HG02798 (cell line): ENCODE measurements around the gene CSF1R.
"Not testable (repeated sequence)": the region's sequence is repeated elsewhere in the genome, so short reads cannot be mapped to it uniquely, and the experiment has no call there.

Source experiments
- ATAC-seq: cut with Tn5 transposase; IDR thresholded peaks from one replicate; pipeline ENCODE4 v1.9.1; 2021; ENCODE audit warnings: mild to moderate bottlenecking; ENCODE audit not compliant: unreplicated experiment, poor library complexity

The CSF1R gene

DNA sequence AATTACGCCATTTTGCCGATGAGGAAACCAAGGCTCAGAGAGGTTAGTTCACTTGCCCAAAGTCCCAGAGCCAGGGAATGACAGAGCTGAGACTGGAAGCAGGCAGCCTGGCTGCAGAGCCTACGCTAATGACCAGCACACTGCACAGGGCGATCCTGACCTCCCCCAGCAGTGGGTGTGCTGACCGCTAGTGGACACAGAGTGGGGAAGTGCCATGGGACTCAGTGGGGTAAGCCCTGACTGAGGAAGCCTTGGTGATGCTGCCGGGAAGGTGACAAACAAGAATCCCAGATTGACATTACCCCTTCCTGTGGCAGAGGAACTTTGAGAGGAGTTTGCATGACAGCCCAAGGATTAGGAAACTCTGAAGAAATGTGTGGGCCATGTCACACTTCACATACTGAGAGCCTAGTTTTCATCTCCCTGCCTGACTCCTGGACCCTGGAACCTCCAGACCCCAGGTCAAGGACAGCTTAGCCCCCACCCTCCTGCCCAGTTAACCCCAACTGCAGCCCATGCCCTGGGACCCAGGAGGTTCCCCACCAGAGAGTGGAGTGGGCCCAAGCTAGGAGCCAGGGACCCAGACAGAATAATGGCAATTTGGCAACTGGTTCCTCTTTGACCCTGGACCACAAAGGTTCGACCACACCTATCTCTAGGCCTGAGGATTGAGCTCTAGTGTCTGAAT lies 19.7 kb upstream of the CSF1R start:
- ATAC-seq: no peak

GRCh38 chr5:150104550-150104870 lies 18.2 kb upstream of the CSF1R start:
- no peak for ATAC-seq

DNA sequence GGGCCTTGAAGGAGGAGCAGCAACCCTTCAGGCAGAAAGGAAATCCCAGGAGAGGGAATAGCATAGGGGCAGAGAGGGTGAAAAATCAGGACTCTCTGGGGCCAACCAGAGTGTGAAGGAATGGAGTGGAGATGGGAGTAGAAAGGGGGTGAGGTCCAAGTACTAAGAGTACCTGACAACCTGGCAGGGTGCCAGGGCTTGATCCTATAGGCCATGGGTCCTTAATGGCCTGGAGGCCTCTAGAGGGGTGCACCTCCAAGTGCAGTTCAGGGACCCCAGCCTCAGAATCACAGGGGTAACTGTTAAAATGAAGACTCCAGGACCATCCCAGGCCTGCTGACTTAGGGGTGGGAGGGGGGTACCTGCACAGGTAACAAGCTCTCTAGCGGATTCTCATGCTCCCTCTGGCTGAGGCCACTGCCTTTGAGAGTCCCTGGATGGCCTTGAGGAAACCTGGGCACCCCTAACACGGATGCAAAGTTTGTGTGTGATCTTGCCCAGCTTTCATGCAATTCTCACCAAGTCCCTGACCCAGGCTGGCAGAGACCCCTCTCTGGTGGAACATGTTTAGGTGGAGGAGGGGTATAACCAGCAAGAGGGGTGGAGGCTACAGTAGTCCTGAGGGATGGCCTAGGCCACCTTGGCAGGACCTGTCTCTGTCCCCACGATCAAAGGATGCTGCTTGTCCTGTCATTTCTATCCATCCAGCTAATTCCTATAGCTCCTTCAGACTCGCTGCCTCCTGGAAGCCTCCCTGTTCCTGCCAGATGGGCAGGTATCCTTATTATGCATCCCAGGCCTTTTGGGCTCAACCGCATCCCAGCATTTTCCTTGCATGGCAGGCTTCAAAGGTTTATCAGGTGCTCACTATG lies 17.6 kb upstream of the CSF1R start:
- ATAC-seq: no peak

GRCh38 chr5:150101023-150101422 lies 14.7 kb upstream of the CSF1R start:
- no peak for ATAC-seq

- no peak for ATAC-seq
Measured at GRCh38 chr5:150097152-150097551, 10.8 kb upstream of the CSF1R start.

DNA sequence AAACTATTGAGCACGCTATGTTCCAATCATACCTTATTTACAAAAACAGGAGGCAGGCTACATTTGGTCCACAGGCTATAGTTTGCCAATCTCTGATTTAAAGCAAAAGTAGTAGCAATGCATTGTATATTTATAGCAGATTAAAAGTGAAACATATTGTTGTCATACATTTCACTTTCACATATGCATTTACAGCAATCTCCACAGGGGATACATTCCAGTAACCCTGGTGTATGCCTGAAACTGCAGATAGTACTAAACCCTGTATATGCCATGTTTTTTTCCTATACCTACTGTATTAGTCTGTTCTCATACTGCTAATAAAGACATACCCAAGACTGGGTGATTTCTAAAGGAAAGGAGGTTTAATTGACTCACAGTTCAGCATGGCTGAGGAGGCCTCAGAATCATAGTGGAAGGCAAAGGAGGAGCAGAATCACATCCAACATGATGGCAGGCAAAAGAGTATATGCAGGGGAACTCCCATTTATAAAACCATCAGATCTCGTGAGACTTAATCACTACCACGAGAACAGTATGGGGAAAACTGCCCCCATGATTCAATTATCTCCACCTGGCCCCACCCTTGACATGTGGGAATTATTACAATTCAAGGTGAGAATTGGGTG lies 5.9 kb upstream of the CSF1R start:
- no peak for ATAC-seq

GRCh38 chr5:150085191-150085912 lies 1.0 kb downstream of the CSF1R start:
- no peak for ATAC-seq

GRCh38 chr5:150084754-150085153 lies 1.6 kb downstream of the CSF1R start:
- ATAC-seq: not testable (repeated sequence)

GRCh38 chr5:150082889-150083288 lies 3.5 kb downstream of the CSF1R start:
- no peak for ATAC-seq

DNA sequence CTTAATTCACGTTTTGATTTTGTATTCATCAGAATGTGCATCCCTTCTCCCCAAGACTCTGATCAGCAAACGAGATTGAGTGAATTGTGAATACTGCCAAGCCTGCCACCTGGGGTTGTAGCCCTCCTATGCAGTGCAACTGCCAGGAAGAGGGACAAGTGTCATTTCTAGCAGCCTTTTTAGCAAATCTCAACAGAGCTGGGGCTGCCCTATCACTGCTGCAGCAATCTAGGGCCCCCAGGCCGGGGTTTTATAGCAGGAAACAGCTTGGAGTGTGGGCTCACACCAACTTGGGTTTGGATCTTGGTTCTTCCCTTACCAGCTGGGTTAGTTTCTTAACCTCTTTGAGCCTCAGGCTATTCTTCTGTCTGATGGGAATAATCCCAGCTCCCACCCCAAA lies 4.0 kb downstream of the CSF1R start:
- no peak for ATAC-seq

DNA sequence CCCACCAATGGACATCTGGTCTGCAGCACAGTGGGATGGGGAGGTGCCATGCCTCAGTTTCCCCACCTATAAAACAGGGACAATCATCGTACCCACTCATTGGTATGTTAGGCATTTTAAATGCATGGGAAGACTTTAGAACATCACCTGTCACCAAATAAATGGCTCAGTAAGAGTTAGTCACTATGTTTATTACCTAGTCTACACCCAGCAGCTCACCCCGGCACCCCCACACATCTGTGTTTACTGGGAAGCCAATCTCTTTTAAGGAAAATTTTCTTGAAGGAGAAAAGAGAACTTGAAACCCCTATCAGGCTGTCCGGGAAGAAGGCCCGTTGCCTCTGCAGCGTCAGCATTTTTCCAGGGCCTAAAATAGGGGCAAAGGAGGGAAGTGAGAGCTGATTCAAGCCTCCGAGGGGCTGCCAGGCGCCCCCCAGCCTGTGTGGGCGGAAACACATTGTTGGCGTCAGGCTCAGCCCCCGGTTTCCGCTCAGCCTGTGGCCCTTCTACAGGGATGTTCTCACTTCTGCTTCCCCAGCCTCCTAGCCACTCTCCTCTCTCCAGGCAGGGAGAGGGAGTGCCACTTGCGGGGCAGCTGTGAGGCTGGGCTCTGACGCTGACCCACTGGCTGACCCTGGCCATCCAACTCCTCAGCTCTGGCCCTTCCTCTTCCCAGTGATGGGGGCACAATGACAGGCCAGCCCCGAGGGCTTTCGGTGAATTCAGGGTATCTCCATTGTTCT lies 4.6 kb downstream of the CSF1R start:
- peak; percentile 73 for ATAC-seq

- no peak for ATAC-seq
Measured at GRCh38 chr5:150080696-150081435, 5.5 kb downstream of the CSF1R start.

DNA sequence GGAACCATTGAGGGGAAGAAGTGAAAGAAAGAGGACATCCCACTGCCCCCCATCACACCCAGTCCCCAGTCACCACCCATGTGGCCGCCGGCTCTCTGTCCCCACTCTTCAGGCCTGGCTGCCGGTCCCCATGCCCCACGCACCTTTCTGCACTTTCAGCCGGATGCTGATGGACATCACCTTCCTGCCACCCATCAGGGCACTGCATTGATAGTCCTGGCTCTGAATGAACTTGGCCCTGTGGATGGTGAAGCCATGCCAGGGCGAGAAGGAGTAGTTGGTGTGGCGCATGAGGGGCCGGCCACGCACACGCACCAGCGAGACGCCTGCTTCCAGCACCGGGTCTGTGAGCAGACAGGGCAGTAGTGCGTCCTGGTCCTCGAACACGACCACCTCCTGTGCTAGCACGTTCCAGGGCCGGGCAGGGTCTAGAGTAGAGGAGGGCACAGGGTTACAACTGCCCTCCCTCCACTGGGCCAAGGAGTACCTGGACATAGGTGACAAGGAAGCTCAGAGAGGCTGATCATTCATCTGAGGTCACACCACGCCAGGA lies 6.4 kb downstream of the CSF1R start:
- no peak for ATAC-seq

- no peak for ATAC-seq
Measured at GRCh38 chr5:150078802-150079689, 7.3 kb downstream of the CSF1R start.

DNA sequence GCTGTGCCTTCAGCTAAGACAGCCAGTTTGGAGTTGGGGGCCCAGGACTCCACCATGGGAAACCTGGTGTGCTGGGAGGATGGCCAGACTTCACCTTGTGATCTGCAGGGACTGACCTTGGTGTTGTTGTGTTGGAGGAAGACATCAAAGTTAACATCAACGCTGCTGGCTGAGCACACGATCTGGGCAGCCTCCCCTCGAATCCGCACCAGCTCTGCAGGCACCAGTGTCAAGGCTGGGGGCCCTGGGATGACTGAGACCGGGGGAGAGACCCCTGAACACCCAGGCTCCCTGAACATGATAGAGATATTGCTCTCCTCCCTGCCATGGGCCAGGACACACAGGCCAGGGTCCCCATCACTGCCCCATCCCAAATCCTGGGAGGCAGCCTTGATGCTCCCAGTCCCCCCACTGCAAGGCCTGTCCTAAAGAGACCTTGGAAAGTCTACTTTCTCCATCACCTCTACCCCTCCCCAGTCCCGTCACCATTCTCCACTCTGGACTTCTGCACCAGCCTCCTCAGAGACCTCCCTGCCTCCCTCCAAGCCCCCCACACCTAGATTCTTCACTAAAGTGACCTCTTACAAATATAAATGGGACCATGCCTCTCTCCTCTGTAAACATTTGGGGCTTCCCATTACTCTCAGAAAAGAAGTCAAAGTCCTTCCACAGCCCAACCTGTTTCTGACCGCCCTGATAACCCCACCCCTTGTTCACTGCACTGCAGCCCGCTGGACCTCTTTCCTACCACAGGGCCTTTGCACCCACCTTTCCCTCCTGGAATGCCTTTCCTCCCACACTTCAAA lies 8.2 kb downstream of the CSF1R start:
- ATAC-seq: no peak

- ATAC-seq: no peak
Measured at GRCh38 chr5:150077060-150077459, 9.3 kb downstream of the CSF1R start.

DNA sequence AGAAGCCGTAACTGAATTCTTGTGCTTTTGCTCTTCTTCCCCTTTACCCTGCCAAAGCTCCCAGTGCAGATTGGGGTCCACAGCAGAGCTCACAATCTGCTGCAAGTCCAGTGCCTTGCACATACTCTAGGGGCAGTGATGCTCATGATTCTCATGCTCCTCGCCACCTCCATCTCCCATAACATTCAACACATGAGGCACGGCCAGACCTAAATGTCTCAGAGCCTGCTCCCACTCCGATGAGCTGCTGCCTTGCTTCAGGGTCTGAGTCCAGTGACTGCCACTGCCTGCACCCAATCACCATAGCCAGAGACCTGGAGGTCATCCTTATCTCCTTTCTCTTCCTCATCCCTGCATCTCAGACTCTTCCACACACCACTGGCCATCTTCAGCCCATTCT lies 10.5 kb downstream of the CSF1R start:
- no peak for ATAC-seq
